GM23338 (cell line): Measurements from ENCODE around the gene GBF1. TPM values are rescaled to one million over a fixed set of nuclear protein-coding genes. Genes with fewer than 3 reads are reported as not detected.

Experiments used
- ATAC-seq: fragments of 200-7000 bp; cut with Tn5 transposase; 3 replicates; pipeline ENCODE4 v1.9.1; 2020
- DNase-seq: peaks from one replicate; pipeline ENCODE4 v3.0.0-alpha.2; 2015; ENCODE audit warnings: low spot score
- H2AFZ ChIP-seq: fragments of 200-600 bp; sonication (generic); 2 replicates; pipeline ENCODE4 v1.8.0; 2016; ENCODE audit warnings: antibody characterized with exemption, mild to moderate bottlenecking, moderate library complexity
- H3F3A ChIP-seq: fragments of 200-600 bp; sonication (generic); replicated peaks from 2 replicates; pipeline ENCODE4 v1.8.0; 2017; ENCODE audit warnings: antibody characterized with exemption, mixed run types, low read depth
- H3K27ac ChIP-seq: fragments of 200-600 bp; sonication (generic); 2 replicates; pipeline ENCODE4 v1.6.1; 2016; ENCODE audit warnings: low read depth
- H3K27me3 ChIP-seq: fragments of 200-600 bp; sonication (generic); 2 replicates; pipeline ENCODE4 v1.8.0; 2016; ENCODE audit warnings: mild to moderate bottlenecking, mixed run types, moderate library complexity; ENCODE audit not compliant: insufficient read depth
- H3K36me3 ChIP-seq: fragments of 200-600 bp; sonication (generic); 2 replicates; pipeline ENCODE4 v1.8.0; 2016; ENCODE audit warnings: mild to moderate bottlenecking; ENCODE audit not compliant: insufficient read depth
- H3K4me1 ChIP-seq: fragments of 200-600 bp; sonication (generic); 2 replicates; pipeline ENCODE4 v1.8.0; 2016; ENCODE audit warnings: mild to moderate bottlenecking, moderate library complexity; ENCODE audit not compliant: insufficient read depth
- H3K4me2 ChIP-seq: fragments of 200-600 bp; sonication (generic); 2 replicates; pipeline ENCODE4 v1.7.1; 2017; ENCODE audit warnings: mixed run types
- H3K4me3 ChIP-seq: fragments of 200-600 bp; sonication (generic); 2 replicates; pipeline ENCODE4 v1.6.1; 2016; ENCODE audit warnings: mixed run types
- H3K79me2 ChIP-seq: fragments of 200-600 bp; sonication (generic); replicated peaks from 2 replicates; pipeline ENCODE4 v1.8.0; 2017; ENCODE audit warnings: mild to moderate bottlenecking; ENCODE audit not compliant: insufficient read depth
- H3K9me2 ChIP-seq: fragments of 200-600 bp; sonication (generic); 2 replicates; pipeline ENCODE4 v1.8.0; 2017; ENCODE audit not compliant: insufficient read depth
- H4K20me1 ChIP-seq: fragments of 200-600 bp; sonication (generic); replicated peaks from 2 replicates; pipeline ENCODE4 v1.8.0; 2017; ENCODE audit warnings: mild to moderate bottlenecking; ENCODE audit not compliant: insufficient read depth
- H3K27ac Mint-ChIP-seq: 2 replicates; pipeline ENCODE4 v1.8.0; 2020; ENCODE audit warnings: inconsistent platforms, mild to moderate bottlenecking, moderate library complexity, mixed read lengths
- H3K27me3 Mint-ChIP-seq: 3 replicates; pipeline ENCODE4 v1.8.0; 2022; ENCODE audit warnings: low read depth, mild to moderate bottlenecking, moderate library complexity, mixed read lengths, inconsistent platforms; ENCODE audit not compliant: insufficient read depth, poor library complexity
- H3K36me3 Mint-ChIP-seq: 3 replicates; pipeline ENCODE4 v1.8.0; 2021; ENCODE audit warnings: low read depth, mild to moderate bottlenecking, inconsistent platforms, moderate library complexity, mixed read lengths
- H3K4me1 Mint-ChIP-seq: 3 replicates; pipeline ENCODE4 v1.8.0; 2020; ENCODE audit warnings: mild to moderate bottlenecking, inconsistent platforms, mixed read lengths
- H3K4me3 Mint-ChIP-seq: 3 replicates; pipeline ENCODE4 v1.8.0; 2021; ENCODE audit warnings: moderate library complexity, mild to moderate bottlenecking, inconsistent platforms, mixed read lengths
- H3K9me3 Mint-ChIP-seq: 3 replicates; pipeline ENCODE4 v1.8.0; 2020; ENCODE audit warnings: moderate library complexity, mild to moderate bottlenecking, inconsistent platforms, mixed read lengths
- CTCF ChIP-seq, 2 experiments: fragments of 200-600 bp in 1 of 2; sonication (generic) in 1 of 2; conservative IDR thresholded peaks; 2 replicates each; pipeline versions ENCODE4 v1.5.1 to v1.6.1; 2016 to 2017; ENCODE audit warnings: antibody characterized with exemption in 2 of 2, low read depth in 2 of 2, mild to moderate bottlenecking in 2 of 2, moderate library complexity in 1 of 2
- ETS1 ChIP-seq: IDR thresholded peaks from 2 replicates; pipeline ENCODE4 v1.6.1; 2016; ENCODE audit warnings: antibody characterized with exemption
- EZH2 ChIP-seq: fragments of 200-600 bp; sonication (generic); IDR thresholded peaks from one replicate; pipeline ENCODE4 v1.8.0; 2017; ENCODE audit warnings: antibody characterized with exemption, mild to moderate bottlenecking, low read depth; ENCODE audit not compliant: unreplicated experiment
- EZH2phosphoT487 ChIP-seq: fragments of 200-600 bp; sonication (generic); IDR thresholded peaks from one replicate; pipeline ENCODE4 v1.8.1; 2018; ENCODE audit warnings: antibody characterized with exemption; ENCODE audit not compliant: unreplicated experiment
- JUNB ChIP-seq: IDR thresholded peaks from one replicate; pipeline ENCODE4 v1.6.1; 2016; ENCODE audit warnings: antibody characterized with exemption; ENCODE audit not compliant: unreplicated experiment
- NANOG ChIP-seq: IDR thresholded peaks from 2 replicates; pipeline ENCODE4 v1.6.1; 2016; ENCODE audit warnings: antibody characterized with exemption, borderline replicate concordance
- POLR2AphosphoS5 ChIP-seq: IDR thresholded peaks from 2 replicates; pipeline ENCODE4 v1.6.1; 2016; ENCODE audit warnings: antibody characterized with exemption, low read depth
- REST ChIP-seq: IDR thresholded peaks from one replicate; pipeline ENCODE4 v1.6.1; 2018; ENCODE audit warnings: antibody characterized with exemption; ENCODE audit not compliant: unreplicated experiment
- STAT1 ChIP-seq: IDR thresholded peaks from one replicate; pipeline ENCODE4 v1.6.1; 2016; ENCODE audit warnings: antibody characterized with exemption; ENCODE audit not compliant: unreplicated experiment
- ZNF114 ChIP-seq: fragments of 250-450 bp; sonication (Bioruptor Pico); IDR thresholded peaks from 2 replicates; pipeline ENCODE4 v1.5.0; 2020; ENCODE audit warnings: mild to moderate bottlenecking, moderate library complexity
- ZNF331 ChIP-seq: fragments of 250-450 bp; sonication (Bioruptor Pico); IDR thresholded peaks from 2 replicates; pipeline ENCODE4 v1.5.0; 2020; ENCODE audit warnings: low read depth, mild to moderate bottlenecking, moderate library complexity
- polyA plus RNA-seq: library from polyadenylated mRNA; unstranded; fragments of >200 nt; fragmentation: Nextera tagmentation; extraction: Ambion mirVana; gene quantifications from 2 replicates; pipeline ENCODE4 v1.2.1, GENCODE V29; 2016
- total RNA-seq: library from RNA; depleted of rRNA; stranded (reverse); fragments of >200 nt; shearing (Covaris generic); gene quantifications from 2 replicates; pipeline ENCODE4 v1.2.3, GENCODE V29; 2014

Gene GBF1
- total and polyA plus RNA-seq, 2 experiments from 2014 or later = 6.5 to 27.2 TPM

- TF ChIP-seq JUNB (no peak), REST (no peak)
Measured at GRCh38 chr10:102235598-102235920, 9.8 kb upstream of the GBF1 start (continued).

GRCh38 chr10:102236006-102236405, 9.3 kb upstream of the GBF1 start:
- no peaks in the 10 kb centered on the region for H3K9me2 ChIP-seq
- H3K4me2 ChIP-seq = no peak overlapping the region
- Mint-ChIP-seq H3K4me1 (peaks cover 15% of the 10 kb centered on the region), H3K36me3 (no peaks in the 10 kb centered on the region), H3K4me3 (no peak overlapping the region), H3K27ac (no peak overlapping the region), H3K9me3 (no peaks in the 10 kb centered on the region), H3K27me3 (peaks cover 85% of the 10 kb centered on the region)
- no peaks in the 10 kb centered on the region for H3K79me2 ChIP-seq
- no peaks in the 10 kb centered on the region; the same call in 1 of the 2 replicates for H4K20me1 ChIP-seq
- TF ChIP-seq POLR2AphosphoS5 = no peak
- TF ChIP-seq JUNB = no peak
- TF ChIP-seq EZH2 = no peak
- no peak for TF ChIP-seq STAT1
- TF ChIP-seq NANOG = no peak
- TF ChIP-seq EZH2phosphoT487 = no peak
- TF ChIP-seq ETS1 = no peak
- no peak for TF ChIP-seq REST
- TF ChIP-seq ZNF331 (CRISPR knock-in tag) = no peak
- no peak for TF ChIP-seq ZNF114 (CRISPR knock-in tag)
- no peak for TF ChIP-seq CTCF (conservative IDR thresholded peaks at IDR 0.05; ENCODE audit: low read depth in 2 of 2)
- H3K27ac ChIP-seq = no peak overlapping the region
- no peaks in the 10 kb centered on the region; the same call in 1 of the 2 replicates for H3K4me1 ChIP-seq
- no peak overlapping the region for H3K4me3 ChIP-seq
- no peaks in the 10 kb centered on the region for H3F3A ChIP-seq
- DNase-seq = no peak
- H3K27me3 ChIP-seq = peaks cover 98% of the 10 kb centered on the region
- H2AFZ ChIP-seq = no peak overlapping the region
- no peaks in the 10 kb centered on the region for H3K36me3 ChIP-seq
- ATAC-seq = no peak
